ENCODE data around the gene CCNG2.

- no peak for TF ChIP-seq CTCF (IDR thresholded peaks at IDR 0.05)
- TF ChIP-seq POLR2A (IDR thresholded peaks at IDR 0.05), result no peak
Observed at GRCh38 chr4:77197361-77197760, 40.4 kb downstream of the CCNG2 start.
